Measurements from ENCODE around the gene WDR37. TPM values are rescaled to one million over a fixed set of nuclear protein-coding genes. Genes with fewer than 3 reads are reported as not detected.

The WDR37 gene
- total and polyA plus RNA-seq, 9 of the 15 experiments (the other 6 are each of a cell fraction or from before 2014, with no cell fraction given), result 2.3 to 11.6 (median 6.7) TPM

DNA sequence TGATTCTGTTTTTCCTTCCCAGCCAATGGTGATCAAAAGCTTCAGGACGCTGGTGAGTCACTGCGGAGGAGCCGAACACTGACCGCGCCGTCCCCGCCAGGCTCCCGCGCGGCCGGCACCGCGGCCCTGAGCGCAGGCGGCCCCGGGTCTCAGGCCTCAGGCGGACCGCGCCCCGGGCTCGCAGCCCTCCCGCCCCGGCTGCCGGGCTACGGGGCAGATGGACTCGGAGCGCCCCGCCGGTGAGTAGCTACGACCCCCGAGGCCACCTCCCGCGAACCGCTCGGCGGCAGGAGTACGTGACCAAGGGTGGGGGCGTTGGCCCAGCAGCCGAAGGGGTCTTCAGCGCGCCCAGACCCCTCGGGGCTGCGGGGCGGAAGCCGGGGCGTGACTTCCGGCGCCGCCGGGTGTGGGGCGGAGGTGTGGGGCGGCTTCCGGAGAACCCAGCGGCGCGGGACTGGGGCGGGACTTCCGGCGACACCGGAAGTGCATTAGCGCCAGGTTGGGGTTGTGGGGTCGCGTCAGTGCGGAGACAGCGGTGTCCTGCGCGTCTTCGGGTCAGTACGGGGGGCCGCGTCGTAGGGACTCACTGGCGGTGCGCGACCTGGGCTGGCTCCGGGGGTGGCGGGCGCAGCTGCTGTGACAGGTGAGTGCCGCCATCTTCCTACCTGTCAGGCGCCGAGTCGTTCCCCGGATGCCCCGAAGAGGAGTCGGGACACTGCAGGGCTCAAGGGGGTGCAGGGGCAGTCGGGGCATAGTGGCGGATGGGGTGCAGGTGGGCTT lies at the start of gene WDR37 (continued):
- TF ChIP-seq, protein P1, sequence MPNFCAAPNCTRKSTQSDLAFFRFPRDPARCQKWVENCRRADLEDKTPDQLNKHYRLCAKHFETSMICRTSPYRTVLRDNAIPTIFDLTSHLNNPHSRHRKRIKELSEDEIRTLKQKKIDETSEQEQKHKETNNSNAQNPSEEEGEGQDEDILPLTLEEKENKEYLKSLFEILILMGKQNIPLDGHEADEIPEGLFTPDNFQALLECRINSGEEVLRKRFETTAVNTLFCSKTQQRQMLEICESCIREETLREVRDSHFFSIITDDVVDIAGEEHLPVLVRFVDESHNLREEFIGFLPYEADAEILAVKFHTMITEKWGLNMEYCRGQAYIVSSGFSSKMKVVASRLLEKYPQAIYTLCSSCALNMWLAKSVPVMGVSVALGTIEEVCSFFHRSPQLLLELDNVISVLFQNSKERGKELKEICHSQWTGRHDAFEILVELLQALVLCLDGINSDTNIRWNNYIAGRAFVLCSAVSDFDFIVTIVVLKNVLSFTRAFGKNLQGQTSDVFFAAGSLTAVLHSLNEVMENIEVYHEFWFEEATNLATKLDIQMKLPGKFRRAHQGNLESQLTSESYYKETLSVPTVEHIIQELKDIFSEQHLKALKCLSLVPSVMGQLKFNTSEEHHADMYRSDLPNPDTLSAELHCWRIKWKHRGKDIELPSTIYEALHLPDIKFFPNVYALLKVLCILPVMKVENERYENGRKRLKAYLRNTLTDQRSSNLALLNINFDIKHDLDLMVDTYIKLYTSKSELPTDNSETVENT (CRISPR knock-in tag; IDR thresholded peaks at IDR 0.05), result peak; percentile 37; the same call in 1 of the 2 replicates
- TF ChIP-seq, protein P2, sequence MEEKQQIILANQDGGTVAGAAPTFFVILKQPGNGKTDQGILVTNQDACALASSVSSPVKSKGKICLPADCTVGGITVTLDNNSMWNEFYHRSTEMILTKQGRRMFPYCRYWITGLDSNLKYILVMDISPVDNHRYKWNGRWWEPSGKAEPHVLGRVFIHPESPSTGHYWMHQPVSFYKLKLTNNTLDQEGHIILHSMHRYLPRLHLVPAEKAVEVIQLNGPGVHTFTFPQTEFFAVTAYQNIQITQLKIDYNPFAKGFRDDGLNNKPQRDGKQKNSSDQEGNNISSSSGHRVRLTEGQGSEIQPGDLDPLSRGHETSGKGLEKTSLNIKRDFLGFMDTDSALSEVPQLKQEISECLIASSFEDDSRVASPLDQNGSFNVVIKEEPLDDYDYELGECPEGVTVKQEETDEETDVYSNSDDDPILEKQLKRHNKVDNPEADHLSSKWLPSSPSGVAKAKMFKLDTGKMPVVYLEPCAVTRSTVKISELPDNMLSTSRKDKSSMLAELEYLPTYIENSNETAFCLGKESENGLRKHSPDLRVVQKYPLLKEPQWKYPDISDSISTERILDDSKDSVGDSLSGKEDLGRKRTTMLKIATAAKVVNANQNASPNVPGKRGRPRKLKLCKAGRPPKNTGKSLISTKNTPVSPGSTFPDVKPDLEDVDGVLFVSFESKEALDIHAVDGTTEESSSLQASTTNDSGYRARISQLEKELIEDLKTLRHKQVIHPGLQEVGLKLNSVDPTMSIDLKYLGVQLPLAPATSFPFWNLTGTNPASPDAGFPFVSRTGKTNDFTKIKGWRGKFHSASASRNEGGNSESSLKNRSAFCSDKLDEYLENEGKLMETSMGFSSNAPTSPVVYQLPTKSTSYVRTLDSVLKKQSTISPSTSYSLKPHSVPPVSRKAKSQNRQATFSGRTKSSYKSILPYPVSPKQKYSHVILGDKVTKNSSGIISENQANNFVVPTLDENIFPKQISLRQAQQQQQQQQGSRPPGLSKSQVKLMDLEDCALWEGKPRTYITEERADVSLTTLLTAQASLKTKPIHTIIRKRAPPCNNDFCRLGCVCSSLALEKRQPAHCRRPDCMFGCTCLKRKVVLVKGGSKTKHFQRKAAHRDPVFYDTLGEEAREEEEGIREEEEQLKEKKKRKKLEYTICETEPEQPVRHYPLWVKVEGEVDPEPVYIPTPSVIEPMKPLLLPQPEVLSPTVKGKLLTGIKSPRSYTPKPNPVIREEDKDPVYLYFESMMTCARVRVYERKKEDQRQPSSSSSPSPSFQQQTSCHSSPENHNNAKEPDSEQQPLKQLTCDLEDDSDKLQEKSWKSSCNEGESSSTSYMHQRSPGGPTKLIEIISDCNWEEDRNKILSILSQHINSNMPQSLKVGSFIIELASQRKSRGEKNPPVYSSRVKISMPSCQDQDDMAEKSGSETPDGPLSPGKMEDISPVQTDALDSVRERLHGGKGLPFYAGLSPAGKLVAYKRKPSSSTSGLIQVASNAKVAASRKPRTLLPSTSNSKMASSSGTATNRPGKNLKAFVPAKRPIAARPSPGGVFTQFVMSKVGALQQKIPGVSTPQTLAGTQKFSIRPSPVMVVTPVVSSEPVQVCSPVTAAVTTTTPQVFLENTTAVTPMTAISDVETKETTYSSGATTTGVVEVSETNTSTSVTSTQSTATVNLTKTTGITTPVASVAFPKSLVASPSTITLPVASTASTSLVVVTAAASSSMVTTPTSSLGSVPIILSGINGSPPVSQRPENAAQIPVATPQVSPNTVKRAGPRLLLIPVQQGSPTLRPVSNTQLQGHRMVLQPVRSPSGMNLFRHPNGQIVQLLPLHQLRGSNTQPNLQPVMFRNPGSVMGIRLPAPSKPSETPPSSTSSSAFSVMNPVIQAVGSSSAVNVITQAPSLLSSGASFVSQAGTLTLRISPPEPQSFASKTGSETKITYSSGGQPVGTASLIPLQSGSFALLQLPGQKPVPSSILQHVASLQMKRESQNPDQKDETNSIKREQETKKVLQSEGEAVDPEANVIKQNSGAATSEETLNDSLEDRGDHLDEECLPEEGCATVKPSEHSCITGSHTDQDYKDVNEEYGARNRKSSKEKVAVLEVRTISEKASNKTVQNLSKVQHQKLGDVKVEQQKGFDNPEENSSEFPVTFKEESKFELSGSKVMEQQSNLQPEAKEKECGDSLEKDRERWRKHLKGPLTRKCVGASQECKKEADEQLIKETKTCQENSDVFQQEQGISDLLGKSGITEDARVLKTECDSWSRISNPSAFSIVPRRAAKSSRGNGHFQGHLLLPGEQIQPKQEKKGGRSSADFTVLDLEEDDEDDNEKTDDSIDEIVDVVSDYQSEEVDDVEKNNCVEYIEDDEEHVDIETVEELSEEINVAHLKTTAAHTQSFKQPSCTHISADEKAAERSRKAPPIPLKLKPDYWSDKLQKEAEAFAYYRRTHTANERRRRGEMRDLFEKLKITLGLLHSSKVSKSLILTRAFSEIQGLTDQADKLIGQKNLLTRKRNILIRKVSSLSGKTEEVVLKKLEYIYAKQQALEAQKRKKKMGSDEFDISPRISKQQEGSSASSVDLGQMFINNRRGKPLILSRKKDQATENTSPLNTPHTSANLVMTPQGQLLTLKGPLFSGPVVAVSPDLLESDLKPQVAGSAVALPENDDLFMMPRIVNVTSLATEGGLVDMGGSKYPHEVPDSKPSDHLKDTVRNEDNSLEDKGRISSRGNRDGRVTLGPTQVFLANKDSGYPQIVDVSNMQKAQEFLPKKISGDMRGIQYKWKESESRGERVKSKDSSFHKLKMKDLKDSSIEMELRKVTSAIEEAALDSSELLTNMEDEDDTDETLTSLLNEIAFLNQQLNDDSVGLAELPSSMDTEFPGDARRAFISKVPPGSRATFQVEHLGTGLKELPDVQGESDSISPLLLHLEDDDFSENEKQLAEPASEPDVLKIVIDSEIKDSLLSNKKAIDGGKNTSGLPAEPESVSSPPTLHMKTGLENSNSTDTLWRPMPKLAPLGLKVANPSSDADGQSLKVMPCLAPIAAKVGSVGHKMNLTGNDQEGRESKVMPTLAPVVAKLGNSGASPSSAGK (IDR thresholded peaks at IDR 0.05), result peak; percentile 54; the same call in 1 of the 2 replicates
- TF ChIP-seq, protein P3, sequence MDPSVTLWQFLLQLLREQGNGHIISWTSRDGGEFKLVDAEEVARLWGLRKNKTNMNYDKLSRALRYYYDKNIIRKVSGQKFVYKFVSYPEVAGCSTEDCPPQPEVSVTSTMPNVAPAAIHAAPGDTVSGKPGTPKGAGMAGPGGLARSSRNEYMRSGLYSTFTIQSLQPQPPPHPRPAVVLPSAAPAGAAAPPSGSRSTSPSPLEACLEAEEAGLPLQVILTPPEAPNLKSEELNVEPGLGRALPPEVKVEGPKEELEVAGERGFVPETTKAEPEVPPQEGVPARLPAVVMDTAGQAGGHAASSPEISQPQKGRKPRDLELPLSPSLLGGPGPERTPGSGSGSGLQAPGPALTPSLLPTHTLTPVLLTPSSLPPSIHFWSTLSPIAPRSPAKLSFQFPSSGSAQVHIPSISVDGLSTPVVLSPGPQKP (CRISPR knock-in tag; IDR thresholded peaks at IDR 0.05), result peak; percentile 83; the same call in 1 of the 2 replicates
- TF ChIP-seq CBX2 (IDR thresholded peaks at IDR 0.05; ENCODE audit: insufficient read depth, low read length, poor library complexity, severe bottlenecking) (no peak), ZNF347 (CRISPR knock-in tag; IDR thresholded peaks at IDR 0.05; ENCODE audit: low read depth) (no peak), EGR1 (conservative IDR thresholded peaks at IDR 0.05) (peak; percentile 67), KLF13 (tag; IDR thresholded peaks at IDR 0.05; ENCODE audit: borderline replicate concordance, low read depth) (no peak)
- TF ChIP-seq, protein P4, sequence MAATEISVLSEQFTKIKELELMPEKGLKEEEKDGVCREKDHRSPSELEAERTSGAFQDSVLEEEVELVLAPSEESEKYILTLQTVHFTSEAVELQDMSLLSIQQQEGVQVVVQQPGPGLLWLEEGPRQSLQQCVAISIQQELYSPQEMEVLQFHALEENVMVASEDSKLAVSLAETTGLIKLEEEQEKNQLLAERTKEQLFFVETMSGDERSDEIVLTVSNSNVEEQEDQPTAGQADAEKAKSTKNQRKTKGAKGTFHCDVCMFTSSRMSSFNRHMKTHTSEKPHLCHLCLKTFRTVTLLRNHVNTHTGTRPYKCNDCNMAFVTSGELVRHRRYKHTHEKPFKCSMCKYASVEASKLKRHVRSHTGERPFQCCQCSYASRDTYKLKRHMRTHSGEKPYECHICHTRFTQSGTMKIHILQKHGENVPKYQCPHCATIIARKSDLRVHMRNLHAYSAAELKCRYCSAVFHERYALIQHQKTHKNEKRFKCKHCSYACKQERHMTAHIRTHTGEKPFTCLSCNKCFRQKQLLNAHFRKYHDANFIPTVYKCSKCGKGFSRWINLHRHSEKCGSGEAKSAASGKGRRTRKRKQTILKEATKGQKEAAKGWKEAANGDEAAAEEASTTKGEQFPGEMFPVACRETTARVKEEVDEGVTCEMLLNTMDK (IDR thresholded peaks at IDR 0.05; ENCODE audit: borderline replicate concordance, insufficient read depth, low read depth, low read length, poor library complexity, severe bottlenecking), result no peak

All from K562 (cell line).